T-helper 2 cell treated with Interferon-gamma antibody and Interleukin-4, amounts not matched to agents 5 μg/mL and 100 μg/mL, for 36 hours (primary cell): ENCODE results near the gene PRR12.
"Not testable (repeated sequence)": the region's sequence is repeated elsewhere in the genome, so short reads cannot be mapped to it uniquely, and the experiment has no call there.

Source experiments
- DNase-seq: peaks from one replicate; pipeline ENCODE4 v3.0.0; 2021; ENCODE audit warnings: low spot score
- H3K27ac Mint-ChIP-seq: one replicate; pipeline ENCODE4 v1.8.0; 2021; ENCODE audit warnings: mild to moderate bottlenecking, mixed read lengths
- H3K27me3 Mint-ChIP-seq: one replicate; pipeline ENCODE4 v1.8.0; 2021; ENCODE audit warnings: low read depth, mixed read lengths
- H3K36me3 Mint-ChIP-seq: one replicate; pipeline ENCODE4 v1.8.0; 2021; ENCODE audit warnings: low read depth, mixed read lengths
- H3K4me1 Mint-ChIP-seq: one replicate; pipeline ENCODE4 v1.8.0; 2021; ENCODE audit warnings: low read depth, mixed read lengths
- H3K4me3 Mint-ChIP-seq: one replicate; pipeline ENCODE4 v1.8.0; 2022; ENCODE audit warnings: mild to moderate bottlenecking, moderate library complexity, mixed read lengths
- H3K9me3 Mint-ChIP-seq: one replicate; pipeline ENCODE4 v1.8.0; 2021; ENCODE audit warnings: mixed read lengths

Gene PRR12

GRCh38 chr19:49629659-49630058, 38.7 kb downstream of the PRR12 start:
- Mint-ChIP-seq H3K4me1 (no peaks in the 10 kb centered on the region), H3K27me3 (no peaks in the 10 kb centered on the region), H3K4me3 (no peak overlapping the region), H3K9me3 (no peaks in the 10 kb centered on the region), H3K36me3 (peaks cover 12% of the 10 kb centered on the region), H3K27ac (no peak overlapping the region)
- DNase-seq, result no peak

- H3K27ac Mint-ChIP-seq, result no peak overlapping the region
- peaks cover 12% of the 10 kb centered on the region for H3K36me3 Mint-ChIP-seq
These were observed 40.1 kb downstream of the PRR12 start for GRCh38 chr19:49631014-49631588.

DNA sequence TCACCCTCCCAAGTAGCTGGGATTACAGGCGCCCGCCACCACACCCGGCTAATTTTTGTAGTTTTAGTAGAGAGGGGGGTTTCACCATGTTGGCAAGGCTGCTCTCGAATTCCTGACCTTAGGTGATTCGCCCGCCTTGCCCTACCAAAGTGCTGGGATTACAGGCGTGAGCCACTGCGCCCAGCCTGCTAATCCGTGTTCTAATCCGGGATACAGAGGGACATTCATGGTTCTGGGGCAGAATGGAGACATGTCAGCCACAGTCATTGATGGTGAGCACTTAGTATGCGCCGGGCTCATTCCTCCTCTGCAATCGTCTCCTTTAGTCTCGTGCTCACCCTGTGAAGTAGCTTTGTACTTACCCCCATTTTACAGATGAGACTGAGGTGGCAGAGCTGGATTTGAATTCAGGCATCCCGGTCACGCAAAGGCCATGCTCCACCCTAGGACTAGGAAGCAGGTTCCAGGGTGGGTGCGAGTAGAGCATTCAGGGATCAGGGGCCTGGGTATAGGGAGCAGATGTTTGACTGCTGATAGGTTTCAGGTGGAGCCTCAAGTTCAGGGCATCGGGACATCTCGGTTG, 40.7 kb downstream of the PRR12 start:
- no peak overlapping the region for H3K27ac Mint-ChIP-seq
- H3K27me3 Mint-ChIP-seq, result no peaks in the 10 kb centered on the region
- DNase-seq, result no peak
- no peak overlapping the region for H3K4me3 Mint-ChIP-seq
- peaks cover 12% of the 10 kb centered on the region for H3K36me3 Mint-ChIP-seq
- no peaks in the 10 kb centered on the region for H3K4me1 Mint-ChIP-seq
- no peaks in the 10 kb centered on the region for H3K9me3 Mint-ChIP-seq

More at GRCh38 chr19:49631014-49631588, 40.1 kb downstream of the PRR12 start:
- H3K4me1 Mint-ChIP-seq, result no peaks in the 10 kb centered on the region
- H3K4me3 Mint-ChIP-seq, result no peak overlapping the region
- no peaks in the 10 kb centered on the region for H3K27me3 Mint-ChIP-seq
- no peaks in the 10 kb centered on the region for H3K9me3 Mint-ChIP-seq
- no peak for DNase-seq

DNA sequence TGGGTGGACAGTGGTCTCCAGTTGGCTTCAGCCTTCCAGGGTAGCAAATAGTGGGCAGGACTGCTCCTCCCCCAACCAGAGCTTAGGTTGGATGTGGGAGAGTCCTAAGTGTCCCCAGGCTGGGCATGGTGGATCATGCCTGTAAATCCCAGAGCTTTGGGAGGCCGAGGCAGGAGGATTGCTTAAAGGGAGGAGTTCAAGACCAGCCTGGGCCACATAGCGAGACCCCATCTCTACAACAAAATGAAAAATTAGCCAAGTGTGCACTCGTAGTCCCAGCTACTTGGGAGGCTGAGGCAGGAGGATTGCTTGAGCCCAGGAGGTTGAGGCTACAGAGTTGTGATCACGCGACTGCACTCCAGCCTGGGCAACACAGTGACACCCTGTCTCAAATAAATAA, 41.6 kb downstream of the PRR12 start:
- Mint-ChIP-seq H3K9me3 (no peaks in the 10 kb centered on the region), H3K4me1 (no peaks in the 10 kb centered on the region), H3K4me3 (no peak overlapping the region), H3K27ac (no peak overlapping the region), H3K36me3 (peaks cover 8% of the 10 kb centered on the region), H3K27me3 (no peaks in the 10 kb centered on the region)
- no peak for DNase-seq

DNA sequence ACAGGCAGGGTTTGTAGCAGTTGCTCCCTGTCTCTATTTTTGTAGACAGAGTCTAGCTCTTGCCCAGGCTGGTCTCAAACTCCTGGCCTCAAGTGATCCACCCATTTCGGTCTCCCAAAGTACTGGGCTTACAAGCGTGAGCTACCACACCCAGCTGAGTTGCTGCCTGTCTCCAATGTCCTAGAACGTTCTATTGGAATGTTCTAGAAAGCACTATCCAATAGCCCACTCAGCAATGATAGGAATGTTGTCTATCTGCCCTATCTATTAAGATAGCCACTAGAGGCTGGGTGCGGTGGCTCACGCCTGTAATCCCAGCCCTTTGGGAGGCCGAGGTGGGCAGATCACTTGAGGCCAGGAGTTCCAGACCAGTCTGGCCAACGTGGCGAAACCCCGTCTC, 42.3 kb downstream of the PRR12 start:
- H3K27ac Mint-ChIP-seq, H3K4me1 Mint-ChIP-seq, H3K36me3 Mint-ChIP-seq, H3K9me3 Mint-ChIP-seq, H3K4me3 Mint-ChIP-seq, DNase-seq, H3K27me3 Mint-ChIP-seq: not testable (repeated sequence)

- Mint-ChIP-seq H3K4me1 (peaks cover 19% of the 10 kb centered on the region), H3K4me3 (no peak overlapping the region), H3K36me3 (no peaks in the 10 kb centered on the region), H3K27ac (no peak overlapping the region), H3K27me3 (peaks cover 5% of the 10 kb centered on the region), H3K9me3 (no peaks in the 10 kb centered on the region)
- no peak for DNase-seq
These were observed 44.7 kb downstream of the PRR12 start for GRCh38 chr19:49635530-49636232.

DNA sequence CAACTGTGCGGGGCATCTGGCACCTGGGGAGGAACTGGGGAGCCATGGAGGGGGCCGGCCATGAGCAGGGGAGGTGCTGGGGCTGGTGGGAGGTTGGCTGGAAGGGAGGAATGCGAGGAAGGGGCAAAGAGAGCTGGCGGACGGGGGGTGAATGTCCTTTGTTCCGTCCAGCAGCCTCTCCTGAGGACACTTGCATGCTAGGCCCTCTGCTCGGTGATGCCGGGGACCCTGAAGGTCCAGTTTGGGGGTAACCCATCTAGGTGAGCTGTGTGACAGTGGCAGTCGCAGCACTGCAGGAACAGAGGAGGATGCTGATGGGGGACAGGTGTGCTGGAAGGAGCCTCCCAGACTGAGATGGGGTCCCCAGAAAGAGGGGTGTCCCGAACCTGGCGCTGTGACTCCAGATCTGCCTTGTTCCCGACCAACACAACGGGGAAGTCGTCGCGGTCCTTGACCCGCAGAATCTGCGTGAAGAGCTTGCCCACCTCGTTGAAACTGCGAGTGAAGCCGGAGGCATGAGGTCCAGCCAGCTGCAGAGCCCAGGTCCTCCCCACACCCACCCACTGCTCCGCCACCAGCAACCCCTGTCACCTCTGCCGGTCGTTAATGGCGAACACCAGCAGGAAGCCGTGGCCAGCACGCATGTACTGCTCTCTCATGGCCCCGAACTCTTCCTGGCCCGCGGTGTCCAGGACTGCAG, 45.4 kb downstream of the PRR12 start:
- Mint-ChIP-seq H3K27ac (no peak overlapping the region), H3K4me1 (peaks cover 23% of the 10 kb centered on the region), H3K4me3 (no peak overlapping the region), H3K27me3 (peaks cover 5% of the 10 kb centered on the region), H3K36me3 (no peaks in the 10 kb centered on the region), H3K9me3 (no peaks in the 10 kb centered on the region)
- DNase-seq, result no peak

DNA sequence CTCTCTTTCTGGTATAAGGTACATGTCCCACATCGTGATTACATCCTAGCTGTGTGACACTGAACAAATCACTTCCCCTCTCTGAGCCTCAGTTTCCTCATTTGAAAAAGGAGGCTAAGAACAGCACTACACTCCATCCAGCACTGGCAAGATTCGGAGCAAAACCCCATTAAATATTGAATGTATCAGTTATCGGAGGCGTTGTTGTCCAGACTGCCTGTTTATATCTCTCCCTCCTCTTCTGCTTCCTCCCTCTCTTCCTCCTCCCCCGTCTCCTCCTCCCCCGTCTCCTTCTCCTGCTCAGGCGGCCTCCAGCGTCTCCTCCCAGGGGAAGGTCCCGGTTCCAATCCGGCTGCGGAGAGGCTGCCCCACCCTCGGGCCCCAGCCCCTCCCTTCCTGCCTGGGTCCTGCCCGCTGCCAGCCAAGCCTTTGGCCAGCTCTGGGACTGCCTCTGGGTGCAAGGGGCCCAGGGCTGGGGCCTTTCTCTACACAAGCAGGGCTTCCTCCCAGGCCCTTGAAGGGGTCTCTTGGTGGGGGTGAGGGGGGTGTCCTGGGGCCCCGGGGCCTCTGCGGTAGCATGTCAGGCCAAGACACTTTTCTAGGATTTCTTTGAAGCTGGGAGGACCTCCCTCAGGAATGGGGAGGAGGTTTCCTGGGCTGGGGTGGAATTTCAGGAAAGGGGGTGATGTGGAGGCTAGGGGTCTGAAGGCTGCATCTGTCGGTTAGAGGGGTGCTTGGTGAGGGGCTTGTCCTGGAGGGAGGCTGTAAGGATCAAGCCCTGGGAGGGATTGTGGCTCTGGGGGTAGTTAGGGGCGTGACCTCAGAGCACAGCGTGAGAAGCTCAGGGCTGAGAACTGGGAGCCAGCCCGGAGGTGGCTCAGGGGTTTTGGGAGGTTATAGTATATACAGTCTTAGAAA, 47.1 kb downstream of the PRR12 start:
- no peaks in the 10 kb centered on the region for H3K9me3 Mint-ChIP-seq
- H3K4me1 Mint-ChIP-seq, result peaks cover 31% of the 10 kb centered on the region
- no peak for DNase-seq
- H3K36me3 Mint-ChIP-seq, result no peaks in the 10 kb centered on the region
- no peak overlapping the region for H3K27ac Mint-ChIP-seq
- H3K27me3 Mint-ChIP-seq, result peaks cover 5% of the 10 kb centered on the region
- peak overlapping the region; percentile 80 for H3K4me3 Mint-ChIP-seq

- DNase-seq, result no peak
- H3K36me3 Mint-ChIP-seq, result peaks cover 2% of the 10 kb centered on the region
- H3K4me1 Mint-ChIP-seq, result peaks cover 41% of the 10 kb centered on the region
- no peaks in the 10 kb centered on the region for H3K9me3 Mint-ChIP-seq
- H3K27me3 Mint-ChIP-seq, result peaks cover 5% of the 10 kb centered on the region
- H3K4me3 Mint-ChIP-seq, result peak overlapping the region; percentile 96
- peak overlapping the region; percentile 73 for H3K27ac Mint-ChIP-seq
These were observed 48.6 kb downstream of the PRR12 start for GRCh38 chr19:49639401-49640112.

- H3K4me3 Mint-ChIP-seq, result peak within 1 kb of the TSS; percentile 96
- H3K4me1 Mint-ChIP-seq, result peaks cover 41% of the 10 kb centered on the region
- peaks cover 2% of the 10 kb centered on the region for H3K36me3 Mint-ChIP-seq
- peaks cover 5% of the 10 kb centered on the region for H3K27me3 Mint-ChIP-seq
- peak; percentile 100 for DNase-seq
- peak within 1 kb of the TSS; percentile 97 for H3K27ac Mint-ChIP-seq
- H3K9me3 Mint-ChIP-seq, result no peaks in the 10 kb centered on the region
These were observed 49.3 kb downstream of the PRR12 start, which contains the start of gene RRAS for GRCh38 chr19:49640113-49640898. Gene RRAS, minus strand, starts transcription at chr19:49640143. Its CDS starts 45 bp downstream, at chr19:49640098.

DNA sequence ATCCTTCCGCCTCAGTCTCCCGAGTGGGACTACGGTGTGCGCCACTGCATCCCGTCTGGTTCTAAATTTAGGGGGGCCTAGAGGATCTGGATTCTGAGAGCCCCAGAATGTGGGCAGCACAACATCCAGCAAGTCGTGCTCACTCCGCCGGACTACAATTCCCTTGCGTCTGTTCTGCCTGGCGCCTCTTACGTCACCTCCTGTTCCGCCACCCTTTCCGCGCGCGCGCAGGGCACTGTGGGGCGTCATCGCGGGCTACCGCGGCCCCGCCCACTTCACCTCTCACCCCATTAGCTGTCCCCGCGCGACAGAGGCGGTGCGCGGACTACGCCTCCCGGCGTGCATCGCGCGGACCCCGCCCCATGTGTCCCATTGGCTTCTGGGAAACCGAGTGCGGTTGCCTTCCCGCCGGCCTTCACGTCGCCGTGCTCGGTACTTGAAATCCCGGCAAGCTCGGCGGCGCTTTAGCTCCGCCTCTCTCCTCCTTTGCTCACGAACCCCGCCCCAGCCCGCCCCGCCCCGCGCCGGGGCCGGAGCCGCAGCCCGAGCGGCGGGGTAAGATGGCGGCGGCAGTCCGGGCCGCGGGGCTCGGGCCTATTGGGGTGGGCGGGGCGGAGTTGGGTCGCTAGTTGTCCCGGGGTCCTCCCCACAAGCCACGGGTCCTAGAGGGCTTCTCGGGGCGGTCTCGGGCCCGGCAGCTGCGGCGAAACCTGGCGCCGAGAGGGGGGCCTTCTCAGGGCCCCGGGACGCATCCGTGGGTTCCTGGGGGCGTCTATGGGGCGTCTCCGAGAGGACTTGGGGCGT, 50.9 kb downstream of the PRR12 start, which contains the start of gene SCAF1:
Gene SCAF1, plus strand, starts transcription at position 522 of the 804 bp plus-strand sequence. CDS start 2,818 bp downstream, outside the sequence.
- peak; percentile 100 for DNase-seq
- Mint-ChIP-seq H3K4me3 (peak within 1 kb of the TSS; percentile 96), H3K27ac (peak within 1 kb of the TSS; percentile 97), H3K4me1 (peaks cover 41% of the 10 kb centered on the region), H3K36me3 (peaks cover 12% of the 10 kb centered on the region), H3K27me3 (peaks cover 5% of the 10 kb centered on the region), H3K9me3 (no peaks in the 10 kb centered on the region)
